K562 (cell line): ENCODE data around the gene PPFIA3. TPM values are rescaled to one million over a fixed set of nuclear protein-coding genes. Genes with fewer than 3 reads are reported as not detected.

Experiments
- CBFA2T2 ChIP-seq: fragments of 450-650 bp; conservative IDR thresholded peaks from 2 replicates; pipeline ENCODE4 v1.6.1; 2017; ENCODE audit warnings: mild to moderate bottlenecking
- CBX5 ChIP-seq: IDR thresholded peaks from 2 replicates; pipeline ENCODE4 v1.6.1; 2014; ENCODE audit warnings: low read depth, borderline replicate concordance
- CHD2 ChIP-seq: IDR thresholded peaks from 2 replicates; pipeline ENCODE4 v1.6.1; 2011; ENCODE audit warnings: low read depth, low read length
- CREB1 ChIP-seq, 2 experiments: sonication (generic) in 1 of 2; formaldehyde crosslinking in 1 of 2; IDR thresholded peaks; 2 replicates each; pipeline versions ENCODE4 v1.6.1 to v1.8.0; 2012 to 2022; ENCODE audit warnings: inconsistent platforms in 1 of 2, mild to moderate bottlenecking in 1 of 2, missing genetic modification reagents in 1 of 2, moderate library complexity in 1 of 2
- EHMT2 ChIP-seq: fragments of 450-650 bp; IDR thresholded peaks from 2 replicates; pipeline ENCODE4 v1.6.1; 2018; ENCODE audit warnings: antibody characterized with exemption
- ESRRB ChIP-seq: fragments of 250-450 bp; sonication (Bioruptor Pico); IDR thresholded peaks from 2 replicates; pipeline ENCODE4 v1.5.0; 2020; ENCODE audit warnings: mild to moderate bottlenecking, moderate library complexity, borderline replicate concordance
- FOXP1 ChIP-seq: sonication (generic); formaldehyde crosslinking; IDR thresholded peaks from 2 replicates; pipeline ENCODE4 v1.8.0; 2022; ENCODE audit warnings: mild to moderate bottlenecking, missing genetic modification reagents
- HDAC2 ChIP-seq: fragments of 450-650 bp; IDR thresholded peaks from 2 replicates; pipeline ENCODE4 v1.6.1; 2016; ENCODE audit warnings: mild to moderate bottlenecking
- HDAC3 ChIP-seq: fragments of 450-650 bp; IDR thresholded peaks from 2 replicates; pipeline ENCODE4 v1.6.1; 2018; ENCODE audit warnings: borderline replicate concordance, mild to moderate bottlenecking, moderate library complexity; ENCODE audit not compliant: partially characterized antibody
- HDAC6 ChIP-seq: IDR thresholded peaks from 2 replicates; pipeline ENCODE4 v1.6.1; 2012; ENCODE audit warnings: low read depth, mild to moderate bottlenecking, control low read depth, inconsistent platforms, low read length, moderate library complexity
- HOXB6 ChIP-seq: fragments of 250-450 bp; sonication (Bioruptor Pico); IDR thresholded peaks from 2 replicates; pipeline ENCODE4 v1.5.1; 2022; ENCODE audit warnings: mild to moderate bottlenecking, borderline replicate concordance
- ILF3 ChIP-seq: fragments of 450-650 bp; IDR thresholded peaks from 2 replicates; pipeline ENCODE4 v1.6.1; 2018; ENCODE audit warnings: antibody characterized with exemption, mild to moderate bottlenecking, moderate library complexity, borderline replicate concordance
- NELFE ChIP-seq: IDR thresholded peaks from 2 replicates; pipeline ENCODE4 v1.6.1; 2011; ENCODE audit warnings: mild to moderate bottlenecking; ENCODE audit not compliant: insufficient read depth, insufficient read length
- NFRKB ChIP-seq: fragments of 450-650 bp; IDR thresholded peaks from 2 replicates; pipeline ENCODE4 v1.6.1; 2016; ENCODE audit warnings: low read depth
- NRF1 ChIP-seq, 2 experiments: fragments of 450-650 bp; IDR thresholded peaks in 1 of 2; conservative IDR thresholded peaks in 1 of 2; 2 replicates each; pipeline ENCODE4 v1.6.1; 2014; ENCODE audit warnings: mild to moderate bottlenecking in 2 of 2
- PHF20 ChIP-seq: fragments of 450-650 bp; IDR thresholded peaks from 2 replicates; pipeline ENCODE4 v1.6.1; 2018; ENCODE audit not compliant: partially characterized antibody
- PKNOX1 ChIP-seq: fragments of 450-650 bp; IDR thresholded peaks from 2 replicates; pipeline ENCODE4 v1.6.1; 2016
- PYGO2 ChIP-seq: fragments of 450-650 bp; IDR thresholded peaks from 2 replicates; pipeline ENCODE4 v1.6.1; 2016; ENCODE audit warnings: mild to moderate bottlenecking, missing genetic modification characterization, moderate library complexity, missing compliant biosample characterization
- RBM25 ChIP-seq: fragments of 200-400 bp; formaldehyde crosslinking; IDR thresholded peaks from 2 replicates; pipeline ENCODE4 v1.6.1; 2018; ENCODE audit warnings: low read length, low read depth, moderate library complexity; ENCODE audit not compliant: severe bottlenecking
- RBM39 ChIP-seq: fragments of 200-400 bp; formaldehyde crosslinking; optimal IDR thresholded peaks from 2 replicates; pipeline ENCODE3; 2018; ENCODE audit warnings: low read depth, low read length
- RFX1 ChIP-seq: fragments of 450-650 bp; IDR thresholded peaks from 2 replicates; pipeline ENCODE4 v1.6.1; 2016; ENCODE audit warnings: mild to moderate bottlenecking, moderate library complexity
- RUNX1 ChIP-seq: sonication (generic); IDR thresholded peaks from 2 replicates; pipeline ENCODE4 v1.6.1; 2016; ENCODE audit warnings: antibody characterized with exemption, low read depth
- SMAD1 ChIP-seq: fragments of 150-350 bp; IDR thresholded peaks from 2 replicates; pipeline ENCODE4 v1.6.1; 2014; ENCODE audit warnings: low read length, low read depth; ENCODE audit not compliant: partially characterized antibody
- SMAD3 ChIP-seq: fragments of 450-650 bp; formaldehyde crosslinking; conservative IDR thresholded peaks from 2 replicates; pipeline ENCODE4 v1.4.0; 2020; ENCODE audit warnings: mild to moderate bottlenecking
- SMARCA4 ChIP-seq: fragments of 450-650 bp; IDR thresholded peaks from 2 replicates; pipeline ENCODE4 v1.6.1; 2016
- TAF9B ChIP-seq: fragments of 450-650 bp; IDR thresholded peaks from 2 replicates; pipeline ENCODE4 v1.6.1; 2018; ENCODE audit warnings: mild to moderate bottlenecking; ENCODE audit not compliant: partially characterized antibody
- TCF7L2 ChIP-seq: fragments of 150-350 bp; IDR thresholded peaks from 2 replicates; pipeline ENCODE4 v1.6.1; 2016; ENCODE audit warnings: low read depth, mild to moderate bottlenecking, low read length, moderate library complexity
- TRIM24 ChIP-seq, 2 experiments: fragments of 450-650 bp; IDR thresholded peaks; 2 replicates each; pipeline ENCODE4 v1.6.1; 2016
- ZBED1 ChIP-seq: IDR thresholded peaks from 2 replicates; pipeline ENCODE4 v1.6.1; 2014
- ZNF436 ChIP-seq: fragments of 250-450, 450-650 bp; sonication (Bioruptor Pico); formaldehyde crosslinking; IDR thresholded peaks from 2 replicates; pipeline ENCODE4 v1.7.0; 2020; ENCODE audit warnings: mild to moderate bottlenecking
- ZNF512 ChIP-seq: IDR thresholded peaks from 2 replicates; pipeline ENCODE4 v1.6.1; 2016; ENCODE audit warnings: missing genetic modification characterization, missing compliant biosample characterization
- polyA plus RNA-seq, 8 experiments: library from polyadenylated mRNA; depleted of rRNA in 4 of 8; stranded (reverse) in 5 of 8; unstranded in 3 of 8; fragments of >200 nt; fragmentation: Nextera tagmentation in 2 of 8; fragmentation: Illumina TruSeq in 1 of 8; extraction: Ambion mirVana in 2 of 8; extraction: Trizol in 1 of 8; gene quantifications; 2 replicates each; pipeline versions ENCODE4 v1.2.1 to v1.2.3, GENCODE V29; 2011 to 2014; ENCODE audit warnings: inconsistent platforms in 1 of 8, missing spikeins in 1 of 8
- total RNA-seq, 7 experiments: library from RNA; depleted of rRNA in 6 of 7; stranded (reverse); fragments of >200 nt in 6 of 7; fragmentation: Illumina TruSeq in 2 of 7; extraction: Trizol in 2 of 7; gene quantifications; 2 replicates each; pipeline versions ENCODE4 v1.2.1 to v1.2.3, GENCODE V29; 2011 to 2021; ENCODE audit warnings: low replicate concordance in 1 of 7

PPFIA3 gene
- total and polyA plus RNA-seq, 9 of the 15 experiments (the other 6 are each of a cell fraction or from before 2014, with no cell fraction given): 0.10 to 53.0 (median 17.6) TPM

- no peak for TF ChIP-seq TCF7L2
- peak; percentile 90 for TF ChIP-seq PKNOX1
- no peak for TF ChIP-seq TRIM24 (IDR thresholded peaks at IDR 0.05)
- TF ChIP-seq SMAD3: no peak
- TF ChIP-seq HOXB6 (CRISPR knock-in tag): no peak
- TF ChIP-seq SMAD1: no peak
- TF ChIP-seq NFRKB: peak; percentile 34; the same call in 1 of the 2 replicates
- TF ChIP-seq PYGO2 (tag): no peak
- TF ChIP-seq CHD2: no peak
- no peak for TF ChIP-seq HDAC3
- TF ChIP-seq CBX5: no peak
- no peak for TF ChIP-seq CREB1 (IDR thresholded peaks at IDR 0.05)
- TF ChIP-seq CREB1 (CRISPR knock-in tag; IDR thresholded peaks at IDR 0.05): no peak; the same call in 1 of the 2 replicates
- TF ChIP-seq SMARCA4: peak; percentile 41; the same call in 1 of the 2 replicates
- no peak for TF ChIP-seq PHF20
- TF ChIP-seq ZNF512 (tag): peak; percentile 87
- TF ChIP-seq HDAC2: 0 out of 2 replicates have a peak, but pooled peaks have one; percentile 31
- no peak for TF ChIP-seq NELFE
- 0 out of 2 replicates have a peak, but pooled peaks have one; percentile 3 for TF ChIP-seq CBFA2T2
- TF ChIP-seq RBM25: no peak
- no peak for TF ChIP-seq EHMT2
- TF ChIP-seq TAF9B: no peak
- TF ChIP-seq ZBED1: no peak
- no peak for TF ChIP-seq ZNF436 (CRISPR knock-in tag)
- no peak for TF ChIP-seq ESRRB (CRISPR knock-in tag)
- TF ChIP-seq FOXP1 (CRISPR knock-in tag): 0 out of 2 replicates have a peak, but pooled peaks have one; percentile 67
- no peak for TF ChIP-seq ILF3
- no peak for TF ChIP-seq HDAC6
- no peak for TF ChIP-seq RFX1
- peak; percentile 1 for TF ChIP-seq RBM39
- peak; percentile 84 to 87 for TF ChIP-seq NRF1 (conservative IDR thresholded peaks at IDR 0.05 in 1 of 2, IDR thresholded peaks at IDR 0.05 in 1 of 2)
- TF ChIP-seq RUNX1: no peak
Observed at GRCh38 chr19:49128545-49129237, 9.3 kb downstream of the PPFIA3 start (continued).
